KMS-11 (cell line): Measurements from ENCODE around the gene ZNF469.

Source experiments
- H2AFZ ChIP-seq: fragments of 200-600 bp; sonication (generic); 2 replicates; pipeline ENCODE4 v1.6.1; 2016; ENCODE audit warnings: antibody characterized with exemption, mixed run types, low read depth
- H3K27ac ChIP-seq: fragments of 200-600 bp; sonication (generic); 2 replicates; pipeline ENCODE4 v1.6.1; 2016; ENCODE audit warnings: mild to moderate bottlenecking, mixed run types
- H3K27me3 ChIP-seq: fragments of 200-600 bp; sonication (generic); 2 replicates; pipeline ENCODE4 v1.6.1; 2017; ENCODE audit warnings: mild to moderate bottlenecking, low read depth, mixed run types, moderate library complexity; ENCODE audit not compliant: insufficient read depth
- H3K36me3 ChIP-seq: fragments of 200-600 bp; sonication (generic); 2 replicates; pipeline ENCODE4 v1.6.1; 2017; ENCODE audit warnings: mild to moderate bottlenecking, mixed run types; ENCODE audit not compliant: insufficient read depth
- H3K4me1 ChIP-seq: fragments of 200-600 bp; sonication (generic); 2 replicates; pipeline ENCODE4 v1.6.1; 2016; ENCODE audit warnings: mild to moderate bottlenecking, low read depth, mixed run types; ENCODE audit not compliant: poor library complexity, severe bottlenecking
- H3K4me2 ChIP-seq: fragments of 200-600 bp; sonication (generic); 2 replicates; pipeline ENCODE4 v1.7.0; 2016; ENCODE audit warnings: mild to moderate bottlenecking, mixed run types
- H3K4me3 ChIP-seq: fragments of 200-600 bp; sonication (generic); IDR thresholded peaks from 2 replicates; pipeline ENCODE4 v1.6.1; 2017; ENCODE audit warnings: low read depth, low read length, mixed read lengths; ENCODE audit not compliant: insufficient read depth
- H3K79me2 ChIP-seq: fragments of 200-600 bp; sonication (generic); 2 replicates; pipeline ENCODE4 v1.6.1; 2016; ENCODE audit warnings: low read depth, mixed run types; ENCODE audit not compliant: insufficient read depth
- H3K9ac ChIP-seq: fragments of 200-600 bp; sonication (generic); 2 replicates; pipeline ENCODE4 v1.6.1; 2016; ENCODE audit warnings: mild to moderate bottlenecking, mixed run types
- H4K20me1 ChIP-seq: fragments of 200-600 bp; sonication (generic); 2 replicates; pipeline ENCODE4 v1.6.1; 2016; ENCODE audit warnings: mild to moderate bottlenecking, mixed run types; ENCODE audit not compliant: insufficient read depth
- CTCF ChIP-seq: fragments of 200-600 bp; sonication (generic); conservative IDR thresholded peaks from 2 replicates; pipeline ENCODE4 v1.6.1; 2017; ENCODE audit warnings: low read depth, mild to moderate bottlenecking, antibody characterized with exemption, low read length, moderate library complexity, mixed read lengths

ZNF469 gene

GRCh38 chr16:88343271-88343791 is 39.4 kb upstream of the ZNF469 start:
- Histone ChIP-seq H3K27ac (no peak overlapping the region), H3K36me3 (no peaks in the 10 kb centered on the region), H3K4me2 (no peak overlapping the region), H3K4me1 (no peaks in the 10 kb centered on the region), H3K4me3 (no peak overlapping the region), H3K79me2 (no peaks in the 10 kb centered on the region), H3K27me3 (peaks cover 66% of the 10 kb centered on the region), H4K20me1 (no peaks in the 10 kb centered on the region), H2AFZ (no peak overlapping the region), H3K9ac (no peak overlapping the region)
- no peak for TF ChIP-seq CTCF

- no peak overlapping the region for H3K27ac ChIP-seq
- no peak overlapping the region for H2AFZ ChIP-seq
- H3K4me2 ChIP-seq: no peak overlapping the region
- no peak overlapping the region for H3K9ac ChIP-seq
- peaks cover 66% of the 10 kb centered on the region for H3K27me3 ChIP-seq
- H3K4me3 ChIP-seq: no peak overlapping the region
- H3K36me3 ChIP-seq: no peaks in the 10 kb centered on the region
- H4K20me1 ChIP-seq: no peaks in the 10 kb centered on the region
- TF ChIP-seq CTCF: no peak
- no peaks in the 10 kb centered on the region for H3K4me1 ChIP-seq
- H3K79me2 ChIP-seq: no peaks in the 10 kb centered on the region
Observed at GRCh38 chr16:88344411-88345030, 38.2 kb upstream of the ZNF469 start.

GRCh38 chr16:88345031-88345720 is 37.6 kb upstream of the ZNF469 start:
- TF ChIP-seq CTCF: no peak
- H3K4me3 ChIP-seq: no peak overlapping the region
- no peaks in the 10 kb centered on the region for H3K4me1 ChIP-seq
- H3K9ac ChIP-seq: no peak overlapping the region
- H3K36me3 ChIP-seq: no peaks in the 10 kb centered on the region
- no peak overlapping the region for H3K4me2 ChIP-seq
- no peak overlapping the region for H2AFZ ChIP-seq
- H4K20me1 ChIP-seq: no peaks in the 10 kb centered on the region
- H3K27me3 ChIP-seq: peaks cover 66% of the 10 kb centered on the region
- no peaks in the 10 kb centered on the region for H3K79me2 ChIP-seq
- no peak overlapping the region for H3K27ac ChIP-seq

GRCh38 chr16:88345721-88346560 is 36.8 kb upstream of the ZNF469 start:
- no peaks in the 10 kb centered on the region for H4K20me1 ChIP-seq
- H2AFZ ChIP-seq: no peak overlapping the region
- H3K9ac ChIP-seq: no peak overlapping the region
- H3K79me2 ChIP-seq: no peaks in the 10 kb centered on the region
- TF ChIP-seq CTCF: no peak
- H3K4me3 ChIP-seq: no peak overlapping the region
- no peaks in the 10 kb centered on the region for H3K4me1 ChIP-seq
- H3K27me3 ChIP-seq: peaks cover 62% of the 10 kb centered on the region
- H3K4me2 ChIP-seq: no peak overlapping the region
- H3K36me3 ChIP-seq: no peaks in the 10 kb centered on the region
- no peak overlapping the region for H3K27ac ChIP-seq
